Measurements from ENCODE around the gene WNT3A. TPM values are rescaled to one million over a fixed set of nuclear protein-coding genes. Genes with fewer than 3 reads are reported as not detected.
"Not testable (repeated sequence)": the region's sequence is repeated elsewhere in the genome, so short reads cannot be mapped to it uniquely, and the experiment has no call there.

Gene WNT3A
- total RNA-seq, 6 donors from 2014 or later: 1.0 to 19.6 (median 6.4) TPM

DNA sequence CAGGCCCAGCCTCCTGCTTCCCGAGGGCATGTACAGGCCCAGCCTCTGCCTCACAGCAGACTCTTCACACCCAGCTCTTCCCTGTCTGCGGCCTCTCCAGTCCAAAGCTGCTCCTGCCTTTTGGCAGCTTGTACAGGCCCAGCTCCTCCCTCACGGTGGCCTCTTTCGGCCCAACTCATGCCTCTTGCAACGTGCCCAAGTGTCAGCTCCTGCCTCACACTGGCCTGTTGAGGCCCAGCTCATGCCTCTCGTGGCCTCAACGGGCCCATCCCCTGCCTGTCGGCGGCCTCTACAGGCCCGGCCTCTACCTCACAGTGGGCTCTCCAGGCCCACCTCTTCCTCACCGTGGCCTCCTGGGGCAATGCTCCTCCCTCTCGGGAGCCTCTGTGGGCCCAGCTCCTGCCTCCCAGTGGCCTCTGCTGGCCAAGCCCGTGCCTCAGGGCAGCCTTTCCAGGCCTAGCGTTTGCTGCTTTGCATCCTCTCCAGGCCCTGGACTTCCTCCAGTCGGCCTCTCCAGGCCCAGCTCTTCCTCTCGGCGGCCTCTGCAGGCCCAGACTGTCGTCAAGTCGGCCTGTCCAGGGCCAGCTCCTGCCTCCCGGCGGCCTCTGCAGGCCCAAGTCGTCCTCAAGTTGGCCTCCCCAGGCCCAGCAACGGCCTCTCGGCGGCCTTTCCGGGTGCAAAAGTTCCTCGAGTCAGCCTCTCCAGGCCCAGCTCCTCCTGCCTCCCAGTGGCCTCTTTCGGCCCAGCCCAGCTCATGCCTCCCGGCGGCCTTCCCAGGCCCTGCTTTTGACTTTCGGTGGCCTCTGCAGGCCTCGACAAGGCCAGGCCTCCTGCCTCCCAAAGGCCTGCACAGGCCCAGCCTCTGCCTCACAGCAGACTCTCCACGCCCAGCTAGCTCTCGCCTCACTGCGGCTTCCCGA, 36.5 kb upstream of the WNT3A start:
- 87 to 93% methylated on average over 33 to 36 of the region's 36 CpGs for WGBS, 2 donors
- not testable (repeated sequence) for H3K36me3 ChIP-seq; H3K27ac ChIP-seq; H3K4me1 ChIP-seq; H3K4me3 ChIP-seq; H3K27me3 ChIP-seq; ATAC-seq (ENCODE audit: low FRiP score in 2 of 2); H3K9me3 ChIP-seq
- DNase-seq: peak in 1 of 2 donors; percentile 72

DNA sequence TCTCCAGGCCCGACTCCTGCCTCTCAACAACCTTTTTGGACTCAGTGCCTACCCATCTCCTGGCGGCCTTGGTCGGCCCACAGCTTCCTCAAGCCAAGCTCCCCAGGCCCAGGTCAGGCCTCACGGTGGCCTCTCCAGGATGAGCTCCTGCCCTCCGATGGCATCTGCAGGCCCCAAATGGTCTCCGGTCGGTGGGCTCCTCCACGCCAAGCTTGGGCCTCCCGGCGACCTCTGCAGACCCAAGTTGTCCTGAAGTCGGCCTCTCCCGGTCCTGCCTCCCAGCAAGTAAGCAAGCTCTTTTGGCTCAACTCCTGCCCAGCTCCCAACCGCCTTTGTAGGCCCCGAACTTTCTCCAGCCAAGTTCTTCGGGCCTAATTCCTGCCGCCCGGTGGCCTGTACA, 35.6 kb upstream of the WNT3A start:
- peak in 1 of 2 donors; percentile 46 for DNase-seq
- H3K36me3 ChIP-seq; H3K27ac ChIP-seq; ATAC-seq (ENCODE audit: low FRiP score in 2 of 2); H3K4me3 ChIP-seq; H3K4me1 ChIP-seq; H3K27me3 ChIP-seq; H3K9me3 ChIP-seq: not testable (repeated sequence)
- WGBS, 2 donors: 98 to 100% methylated on average over 2 to 9 of the region's 17 CpGs

DNA sequence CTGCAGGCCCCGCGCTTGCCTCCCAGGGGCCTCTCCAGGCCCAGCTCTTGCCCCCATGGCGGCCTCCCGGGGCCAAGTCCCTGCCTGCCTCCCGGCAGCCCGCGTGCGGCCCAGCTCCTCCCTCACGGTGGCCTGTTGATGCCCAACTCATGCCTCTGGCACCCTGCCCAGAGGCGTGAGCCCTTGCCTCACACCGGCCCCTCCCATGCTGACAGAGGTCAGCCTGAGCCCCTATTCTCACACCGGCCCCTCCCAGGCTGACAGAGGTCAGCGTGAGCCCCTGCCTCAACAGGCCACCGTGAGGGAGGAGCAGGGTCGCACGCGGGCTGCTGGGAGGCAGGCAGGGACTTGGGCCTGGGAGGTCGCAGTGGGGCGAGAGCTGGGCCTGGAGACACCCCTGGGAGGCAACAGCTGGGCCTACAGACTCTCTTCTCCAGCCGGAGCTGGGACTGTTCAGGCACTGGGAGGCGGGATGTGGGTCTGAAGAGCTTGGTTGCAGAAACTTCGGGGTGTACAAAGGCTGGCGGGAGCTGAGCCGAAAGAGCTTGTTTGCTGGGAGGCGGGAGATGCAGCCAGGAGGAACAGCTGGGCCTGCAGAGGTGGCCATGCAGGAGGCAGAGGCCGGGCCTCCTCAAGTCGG, 35.0 kb upstream of the WNT3A start:
- H3K9me3 ChIP-seq; H3K27ac ChIP-seq; H3K4me3 ChIP-seq; H3K27me3 ChIP-seq; ATAC-seq (ENCODE audit: low FRiP score in 2 of 2); H3K36me3 ChIP-seq; H3K4me1 ChIP-seq: not testable (repeated sequence)
- peak in 1 of 2 donors; percentile 74 for DNase-seq
- 88 to 89% methylated on average over 16 to 20 of the region's 27 CpGs for WGBS, 2 donors

DNA sequence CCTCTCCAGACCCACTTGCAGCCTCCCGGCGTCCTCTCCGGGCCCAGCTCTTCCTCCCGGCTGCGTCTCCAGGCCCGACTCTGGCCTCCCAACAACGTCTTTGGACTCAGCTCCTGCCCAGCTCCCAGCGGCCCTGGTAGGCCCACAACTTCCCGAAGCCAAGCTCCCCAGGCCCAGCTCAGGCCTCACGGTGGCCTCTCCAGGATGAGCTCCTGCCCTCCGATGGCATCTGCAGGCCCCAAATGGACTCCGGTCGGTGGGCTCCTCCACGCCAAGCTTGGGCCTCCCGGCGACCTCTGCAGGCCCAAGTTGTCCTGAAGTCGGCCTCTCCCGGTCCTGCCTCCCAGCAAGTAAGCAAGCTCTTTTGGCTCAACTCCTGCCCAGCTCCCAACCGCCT, 34.5 kb upstream of the WNT3A start:
- not testable (repeated sequence) for H3K27me3 ChIP-seq; H3K27ac ChIP-seq; H3K9me3 ChIP-seq; H3K4me1 ChIP-seq; ATAC-seq (ENCODE audit: low FRiP score in 2 of 2); H3K36me3 ChIP-seq; H3K4me3 ChIP-seq
- 82 to 95% methylated on average over 7 to 18 of the region's 19 CpGs for WGBS, 2 donors
- peak in 1 of 2 donors; percentile 51 for DNase-seq

DNA sequence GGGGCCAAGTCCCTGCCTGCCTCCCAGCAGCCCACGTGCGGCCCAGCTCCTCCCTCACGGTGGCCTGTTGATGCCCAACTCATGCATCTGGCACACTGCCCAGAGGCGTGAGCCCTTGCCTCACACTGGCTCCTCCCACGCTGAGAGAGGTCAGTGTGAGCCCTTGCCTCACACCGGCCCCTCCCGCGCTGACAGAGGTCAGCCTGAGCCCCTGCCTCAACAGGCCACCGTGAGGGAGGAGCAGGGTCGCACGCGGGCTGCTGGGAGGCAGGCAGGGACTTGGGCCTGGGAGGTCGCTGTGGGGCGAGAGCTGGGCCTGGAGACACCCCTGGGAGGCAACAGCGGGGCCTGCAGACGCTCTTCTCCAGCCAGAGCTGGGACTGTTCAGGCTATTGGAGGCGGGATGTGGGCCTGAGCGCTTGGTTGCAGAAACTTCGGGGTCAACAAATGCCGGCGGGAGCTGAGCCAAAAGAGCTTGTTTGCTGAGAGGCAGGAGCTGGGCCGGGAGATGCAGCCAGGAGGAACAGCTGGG, 33.9 kb upstream of the WNT3A start:
- ATAC-seq (ENCODE audit: low FRiP score in 2 of 2); H3K36me3 ChIP-seq; H3K4me1 ChIP-seq; H3K9me3 ChIP-seq; H3K27me3 ChIP-seq; H3K4me3 ChIP-seq; H3K27ac ChIP-seq: not testable (repeated sequence)
- WGBS, 2 donors: 84 to 92% methylated on average over 15 to 21 of the region's 22 CpGs
- DNase-seq: peak in 1 of 2 donors; percentile 76

DNA sequence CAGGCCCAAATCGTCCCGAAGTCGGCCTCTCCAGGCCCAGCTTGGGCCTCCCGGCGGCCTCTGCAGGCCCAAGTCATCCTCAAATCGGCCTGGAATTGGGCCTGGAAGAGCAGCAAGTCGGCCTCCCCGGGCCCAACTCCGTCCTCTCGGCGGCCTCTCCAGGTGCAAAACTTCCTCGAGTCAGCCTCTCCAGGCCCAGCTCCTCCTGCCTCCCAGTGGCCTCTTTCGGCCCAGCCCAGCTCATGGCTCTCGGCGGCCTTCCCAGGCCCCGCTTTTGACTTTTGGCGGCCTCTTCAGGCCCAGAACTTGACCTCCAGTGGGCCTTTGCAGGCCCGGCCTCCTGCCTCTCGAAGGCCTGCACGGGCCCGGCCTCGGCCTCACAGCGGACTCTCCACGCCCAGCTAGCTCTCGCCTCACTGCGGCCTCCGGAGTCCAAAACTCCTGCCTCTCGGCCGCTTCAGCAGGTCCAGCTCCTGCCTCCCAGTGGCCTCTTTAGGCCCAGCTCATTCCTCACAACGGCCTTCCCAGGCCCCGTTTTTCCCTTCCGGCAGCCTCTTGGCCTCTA, 33.0 kb upstream of the WNT3A start:
- not testable (repeated sequence) for ATAC-seq (ENCODE audit: low FRiP score in 2 of 2); H3K4me3 ChIP-seq; H3K27me3 ChIP-seq; H3K27ac ChIP-seq; H3K4me1 ChIP-seq; H3K9me3 ChIP-seq; H3K36me3 ChIP-seq
- peak in 1 of 2 donors; percentile 70 for DNase-seq
- 94 to 97% methylated on average over 16 to 20 of the region's 32 CpGs for WGBS, 2 donors

DNA sequence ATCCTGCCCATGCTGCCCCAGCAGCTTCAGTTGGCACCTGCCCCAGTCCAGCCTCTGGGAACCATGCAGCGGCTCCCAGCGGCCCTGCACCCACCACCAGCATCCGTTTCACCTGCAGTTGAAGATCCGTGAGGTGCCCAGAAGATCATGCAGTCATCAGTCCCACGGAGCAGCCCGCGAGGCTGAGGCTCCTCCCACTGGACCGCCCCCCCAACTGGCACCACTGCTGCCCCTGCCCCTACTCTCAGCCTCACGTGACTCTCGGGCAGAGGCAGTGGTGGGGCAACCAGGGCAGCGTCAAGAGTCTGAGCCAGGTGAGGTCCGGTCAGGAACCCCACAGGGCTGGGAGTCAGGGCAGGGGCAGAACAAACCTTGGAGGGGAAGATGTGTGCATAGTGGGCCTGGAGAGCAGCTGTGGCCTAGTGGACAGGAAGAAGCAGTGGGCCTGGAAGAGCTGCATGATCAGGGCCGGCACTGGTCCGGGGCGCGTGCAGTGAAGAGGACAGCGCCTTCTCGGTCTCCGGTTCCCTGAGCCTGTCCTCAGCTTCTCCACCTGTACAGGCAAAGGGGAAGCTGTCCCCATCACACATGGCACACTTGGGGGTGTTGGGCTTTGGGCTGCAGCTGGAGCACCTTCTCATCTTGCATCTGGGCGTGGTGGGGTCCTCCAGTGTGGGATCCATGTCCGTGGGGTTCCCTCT, 31.1 kb upstream of the WNT3A start:
- H3K27ac ChIP-seq; H3K4me1 ChIP-seq; ATAC-seq (ENCODE audit: low FRiP score in 2 of 2); H3K36me3 ChIP-seq; H3K4me3 ChIP-seq; H3K9me3 ChIP-seq; H3K27me3 ChIP-seq: not testable (repeated sequence)
- DNase-seq: peak in 1 of 2 donors; percentile 50
- 83 to 100% methylated on average over 1 to 13 of the region's 21 CpGs for WGBS, 2 donors

DNA sequence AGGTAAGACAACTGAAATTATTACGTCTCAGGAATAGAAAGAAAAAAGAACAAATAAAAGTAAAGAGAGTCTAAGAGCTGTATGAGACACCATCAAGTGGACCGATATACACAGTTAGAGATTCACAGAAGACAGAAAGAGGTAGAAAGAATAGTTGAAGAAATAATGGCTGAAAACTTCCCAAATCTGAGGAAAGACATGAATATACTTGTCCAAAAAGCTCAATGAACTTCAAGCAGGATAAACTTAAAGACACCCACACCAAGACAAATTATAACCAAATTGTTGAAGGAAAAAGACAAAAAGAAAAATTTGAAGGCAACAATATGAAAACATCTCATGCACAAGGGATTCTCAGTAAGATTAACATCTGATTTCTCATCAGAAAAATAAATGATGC, 19.6 kb upstream of the WNT3A start:
- Histone ChIP-seq H3K27ac (no peak overlapping the region), H3K4me3 (no peak overlapping the region), H3K27me3 (no peaks in the 10 kb centered on the region), H3K4me1 (no peaks in the 10 kb centered on the region), H3K36me3 (no peaks in the 10 kb centered on the region), H3K9me3 (peaks cover 0 to 5% (median 0%) of the 10 kb centered on the region in 4 donors)
- ATAC-seq (ENCODE audit: low FRiP score in 2 of 2) (no peak), DNase-seq (no peak)
- TF ChIP-seq POLR2AphosphoS5 (IDR thresholded peaks at IDR 0.05): no peak
- TF ChIP-seq, protein P1, sequence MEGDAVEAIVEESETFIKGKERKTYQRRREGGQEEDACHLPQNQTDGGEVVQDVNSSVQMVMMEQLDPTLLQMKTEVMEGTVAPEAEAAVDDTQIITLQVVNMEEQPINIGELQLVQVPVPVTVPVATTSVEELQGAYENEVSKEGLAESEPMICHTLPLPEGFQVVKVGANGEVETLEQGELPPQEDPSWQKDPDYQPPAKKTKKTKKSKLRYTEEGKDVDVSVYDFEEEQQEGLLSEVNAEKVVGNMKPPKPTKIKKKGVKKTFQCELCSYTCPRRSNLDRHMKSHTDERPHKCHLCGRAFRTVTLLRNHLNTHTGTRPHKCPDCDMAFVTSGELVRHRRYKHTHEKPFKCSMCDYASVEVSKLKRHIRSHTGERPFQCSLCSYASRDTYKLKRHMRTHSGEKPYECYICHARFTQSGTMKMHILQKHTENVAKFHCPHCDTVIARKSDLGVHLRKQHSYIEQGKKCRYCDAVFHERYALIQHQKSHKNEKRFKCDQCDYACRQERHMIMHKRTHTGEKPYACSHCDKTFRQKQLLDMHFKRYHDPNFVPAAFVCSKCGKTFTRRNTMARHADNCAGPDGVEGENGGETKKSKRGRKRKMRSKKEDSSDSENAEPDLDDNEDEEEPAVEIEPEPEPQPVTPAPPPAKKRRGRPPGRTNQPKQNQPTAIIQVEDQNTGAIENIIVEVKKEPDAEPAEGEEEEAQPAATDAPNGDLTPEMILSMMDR (IDR thresholded peaks at IDR 0.05): no peak
- TF ChIP-seq EP300 (IDR thresholded peaks at IDR 0.05): no peak
- no peak for TF ChIP-seq POLR2A (IDR thresholded peaks at IDR 0.05)
- 91 to 95% methylated on average over 2 of the region's 2 CpGs for WGBS, 2 donors

All from upper lobe of left lung (tissue), 6 donors.